HG03039 (cell line): Measurements from ENCODE around the gene ZFC3H1.

Experiments
- ATAC-seq: cut with Tn5 transposase; IDR thresholded peaks from one replicate; pipeline ENCODE4 v1.9.1; 2021; ENCODE audit warnings: mild to moderate bottlenecking, moderate library complexity; ENCODE audit not compliant: unreplicated experiment

ZFC3H1 gene

DNA sequence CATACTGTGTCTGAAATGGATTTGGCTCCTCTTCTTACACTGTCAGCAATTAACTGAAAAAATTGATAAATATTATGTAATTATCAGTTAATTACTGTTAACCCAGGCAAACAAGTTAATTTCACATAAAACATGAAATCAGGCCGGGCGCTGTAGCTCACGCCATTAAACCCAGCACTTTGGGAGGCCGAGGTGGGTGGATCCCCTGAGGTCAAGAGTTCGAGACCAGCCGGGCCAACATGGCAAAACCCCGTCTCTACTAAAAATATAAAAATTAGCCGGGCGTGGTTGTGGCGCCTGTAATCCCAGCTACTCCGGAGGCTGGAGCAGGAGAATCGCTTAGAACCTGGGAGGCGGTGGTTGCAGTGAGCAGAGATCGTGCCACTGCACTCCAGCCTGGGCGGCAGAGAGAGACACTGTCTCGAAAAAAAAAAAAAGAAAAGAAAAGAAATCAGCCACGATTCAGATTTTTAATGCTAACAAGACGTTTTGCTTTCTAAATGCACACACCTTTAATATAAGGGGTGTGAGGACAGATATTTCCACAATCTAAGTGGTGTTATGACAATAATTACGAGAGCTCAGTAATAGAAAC is 21.8 kb upstream of the ZFC3H1 start:
- no peak for ATAC-seq

GRCh38 chr12:71684081-71684480 is 20.4 kb upstream of the ZFC3H1 start:
- no peak for ATAC-seq

DNA sequence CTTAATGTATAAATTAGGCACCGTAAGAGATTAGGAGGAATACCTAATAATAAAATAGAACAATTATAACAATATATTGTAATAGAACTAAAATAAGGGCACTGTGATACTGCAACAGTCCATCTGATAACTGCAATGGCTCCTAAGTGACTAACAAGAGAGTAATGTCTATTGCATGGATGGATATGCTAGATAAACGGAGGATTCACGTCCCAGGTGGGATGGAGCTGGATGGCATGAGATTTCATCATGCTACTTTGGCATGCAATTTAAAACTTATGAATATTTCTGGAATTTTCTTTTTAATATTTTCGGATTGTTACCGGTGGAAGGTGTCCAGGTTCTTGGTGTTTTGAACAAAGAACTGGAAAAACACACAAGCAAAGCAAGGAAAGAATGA is 20.0 kb upstream of the ZFC3H1 start:
- ATAC-seq: no peak

DNA sequence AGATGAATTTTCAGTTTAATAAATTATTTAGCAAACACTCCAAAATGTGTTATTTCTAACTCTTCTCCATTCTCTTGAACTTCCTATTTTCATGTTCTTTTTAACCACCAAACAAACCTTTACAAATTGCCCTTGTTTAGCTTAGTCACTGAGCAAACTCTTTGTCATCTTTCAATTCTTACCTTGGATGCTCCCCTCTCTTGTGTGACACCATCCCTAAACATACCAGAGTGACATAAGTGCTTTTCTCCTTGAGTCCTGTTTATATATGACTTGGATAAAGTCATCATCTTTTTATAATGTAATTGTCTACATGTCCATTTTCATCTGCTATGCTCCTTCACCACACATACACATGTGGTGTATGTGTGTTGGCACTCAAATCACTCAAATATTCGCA is 18.8 kb upstream of the ZFC3H1 start:
- no peak for ATAC-seq

GRCh38 chr12:71671816-71672215 is 8.2 kb upstream of the ZFC3H1 start:
- ATAC-seq: no peak

DNA sequence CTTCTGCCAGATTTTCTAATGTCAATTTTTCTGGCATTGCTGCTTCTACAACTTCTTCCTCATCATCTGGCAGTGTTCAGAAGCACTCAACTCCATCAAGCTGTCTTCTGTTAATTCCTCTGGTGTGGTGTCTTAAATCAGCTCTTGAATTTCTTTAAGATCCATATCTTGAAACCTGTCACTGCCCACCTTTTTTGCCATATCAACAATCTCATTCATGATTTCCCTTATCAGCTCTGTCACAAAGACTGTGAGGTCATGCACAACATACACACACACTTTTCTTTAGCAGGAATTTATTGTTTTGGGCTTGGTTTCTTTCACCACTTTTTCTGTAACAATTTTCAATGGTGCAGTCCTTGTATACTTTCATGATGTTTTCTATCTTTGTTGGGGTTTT is 7.7 kb upstream of the ZFC3H1 start:
- no peak for ATAC-seq

DNA sequence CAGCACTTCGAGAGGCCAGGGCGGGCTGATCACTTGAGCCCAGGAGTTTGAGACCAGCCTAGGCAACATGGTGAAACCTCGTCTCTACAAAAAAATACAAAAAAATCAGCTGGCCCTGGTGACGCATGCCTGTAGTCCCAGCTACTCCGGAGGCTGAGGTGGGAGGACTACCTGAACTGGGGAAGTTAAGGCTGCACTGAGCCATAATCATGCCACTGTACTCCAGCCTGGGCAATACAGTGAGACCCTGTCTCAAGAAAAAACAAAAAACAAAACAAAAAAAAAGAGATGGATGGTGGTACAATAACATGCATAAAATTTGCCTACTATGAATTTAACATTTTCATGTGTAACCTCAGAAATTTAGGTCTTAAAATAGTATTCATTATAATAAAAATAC is 2.6 kb upstream of the ZFC3H1 start:
- no peak for ATAC-seq

- no peak for ATAC-seq
These were observed 1.4 kb upstream of the ZFC3H1 start for GRCh38 chr12:71665090-71665463.

DNA sequence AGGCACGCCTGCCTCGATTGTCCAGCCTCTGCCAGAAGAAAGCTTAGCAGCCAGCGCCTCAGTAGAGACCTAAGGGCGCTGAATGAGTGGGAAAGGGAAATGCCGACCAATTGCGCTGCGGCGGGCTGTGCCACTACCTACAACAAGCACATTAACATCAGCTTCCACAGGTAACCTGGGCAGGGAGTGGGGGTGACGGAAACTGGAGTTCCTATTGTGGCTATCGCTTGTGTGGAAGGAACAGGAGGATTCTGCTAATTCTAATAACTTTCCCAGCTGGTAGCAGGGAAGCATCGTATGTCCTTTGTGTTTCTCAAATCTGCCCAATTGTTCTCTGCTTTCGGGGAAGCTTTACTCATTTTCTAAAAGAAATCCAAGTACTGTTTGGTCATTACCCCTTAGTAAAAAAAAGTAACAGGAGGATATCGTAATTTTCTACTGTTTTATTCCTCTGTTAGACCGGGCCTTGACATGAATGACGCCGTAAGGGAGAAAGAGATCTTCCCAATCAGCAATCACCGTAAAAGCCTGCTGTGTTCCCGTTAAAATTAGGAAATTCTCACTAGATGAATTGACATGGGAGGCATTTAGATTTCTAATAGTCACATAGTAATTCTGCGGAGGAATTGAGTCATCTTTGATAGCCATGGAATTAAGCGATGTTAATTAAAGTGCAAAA is 902 bp upstream of the ZFC3H1 start:
- no peak for ATAC-seq

- ATAC-seq: peak; percentile 25
These were observed 643 bp downstream of the ZFC3H1 start for GRCh38 chr12:71662849-71663560.

- no peak for ATAC-seq
These were observed 1.6 kb downstream of the ZFC3H1 start for GRCh38 chr12:71661977-71662530.

- ATAC-seq: no peak
These were observed 6.9 kb downstream of the ZFC3H1 start for GRCh38 chr12:71656740-71657139.

DNA sequence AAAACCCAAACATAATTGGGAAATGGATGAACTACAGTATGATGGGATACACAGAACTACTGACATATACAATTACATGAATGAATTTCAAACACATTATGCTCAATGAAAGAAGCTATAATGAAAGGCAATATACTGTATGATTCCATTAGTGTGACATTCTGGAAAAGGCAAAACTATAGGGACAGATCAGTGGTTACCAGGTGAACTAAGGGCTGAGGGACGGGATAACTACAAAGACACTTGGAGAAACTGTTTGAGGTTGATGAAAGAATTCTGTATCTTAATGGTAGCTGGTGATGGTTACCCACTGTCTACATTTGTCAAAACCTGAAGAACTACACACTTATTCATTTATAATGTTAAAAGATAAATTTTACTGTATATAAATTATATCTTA is 7.7 kb downstream of the ZFC3H1 start:
- no peak for ATAC-seq

DNA sequence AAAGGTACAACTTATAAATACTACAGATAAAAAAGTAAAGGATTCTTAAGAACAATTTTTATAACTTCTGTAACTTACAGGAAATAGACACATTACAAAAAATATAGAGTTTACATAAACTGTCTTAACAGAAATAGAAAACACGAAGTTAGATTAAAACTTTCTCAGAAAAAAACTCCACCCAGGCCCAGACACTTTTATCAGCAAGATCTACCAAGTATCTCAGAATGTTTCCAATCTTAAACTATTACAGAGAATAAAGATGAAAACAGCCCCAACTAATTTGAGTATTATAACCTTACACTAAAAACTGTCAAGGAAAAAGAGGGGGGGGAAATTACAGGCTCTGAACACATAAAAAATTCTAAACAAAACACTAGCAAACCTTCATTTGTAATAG is 8.2 kb downstream of the ZFC3H1 start:
- no peak for ATAC-seq

DNA sequence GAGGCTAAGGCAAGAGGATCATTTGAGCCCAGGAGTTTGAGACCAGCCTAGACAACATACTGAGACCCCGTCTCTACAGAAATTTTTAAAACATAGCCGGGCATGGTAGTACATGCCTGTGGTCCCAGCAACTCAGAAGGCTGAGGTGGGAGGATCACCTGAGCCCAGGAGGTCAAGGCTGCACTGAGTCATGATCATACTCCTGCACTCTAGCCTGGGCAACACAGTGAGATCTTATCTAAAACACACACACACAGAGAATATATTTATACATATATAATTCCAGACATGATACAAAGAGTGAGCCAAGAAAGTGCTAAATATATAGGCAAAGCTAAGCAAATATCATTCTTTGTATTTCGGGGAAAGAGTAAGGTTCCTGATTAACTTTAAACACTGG is 9.4 kb downstream of the ZFC3H1 start:
- ATAC-seq: no peak

GRCh38 chr12:71653137-71653536 is 10.5 kb downstream of the ZFC3H1 start:
- no peak for ATAC-seq

- ATAC-seq: no peak
These were observed 11.0 kb downstream of the ZFC3H1 start for GRCh38 chr12:71652656-71653055.

- no peak for ATAC-seq
These were observed 14.2 kb downstream of the ZFC3H1 start for GRCh38 chr12:71649401-71649800.

- ATAC-seq: no peak
These were observed 15.1 kb downstream of the ZFC3H1 start for GRCh38 chr12:71648537-71648936.

GRCh38 chr12:71646512-71646911 is 17.1 kb downstream of the ZFC3H1 start:
- ATAC-seq: no peak

GRCh38 chr12:71645268-71645667 is 18.4 kb downstream of the ZFC3H1 start:
- ATAC-seq: no peak

GRCh38 chr12:71642264-71642663 is 21.4 kb downstream of the ZFC3H1 start:
- ATAC-seq: peak; percentile 67
